IMR-90 (cell line): Measurements from ENCODE around the gene CFAP45.

ENCODE experiments used
- BHLHE40 ChIP-seq: fragments of 150-350 bp; IDR thresholded peaks from 2 replicates; pipeline ENCODE4 v1.6.1; 2016; ENCODE audit warnings: mild to moderate bottlenecking, low read depth, low read length
- CEBPB ChIP-seq: IDR thresholded peaks from 2 replicates; pipeline ENCODE4 v1.6.1; 2012; ENCODE audit warnings: low read depth, low read length, improper control_type of control experiment
- CHD1 ChIP-seq: IDR thresholded peaks from 2 replicates; pipeline ENCODE4 v1.6.1; 2012; ENCODE audit warnings: low read depth, low read length, improper control_type of control experiment
- MAFK ChIP-seq: IDR thresholded peaks from 2 replicates; pipeline ENCODE4 v1.6.1; 2012; ENCODE audit warnings: low read depth, low read length, improper control_type of control experiment
- MXI1 ChIP-seq: IDR thresholded peaks from 2 replicates; pipeline ENCODE4 v1.6.1; 2012; ENCODE audit warnings: low read depth, mild to moderate bottlenecking, low read length, moderate library complexity, borderline replicate concordance
- POLR2A ChIP-seq: IDR thresholded peaks from 2 replicates; pipeline ENCODE4 v1.6.1; 2012; ENCODE audit warnings: mild to moderate bottlenecking, low read depth, low read length
- RAD21 ChIP-seq: IDR thresholded peaks from 2 replicates; pipeline ENCODE4 v1.6.1; 2012; ENCODE audit warnings: low read length, improper control_type of control experiment
- RCOR1 ChIP-seq: IDR thresholded peaks from 2 replicates; pipeline ENCODE4 v1.6.1; 2012; ENCODE audit warnings: mild to moderate bottlenecking, low read length, improper control_type of control experiment; ENCODE audit not compliant: insufficient replicate concordance
- RFX5 ChIP-seq: IDR thresholded peaks from 2 replicates; pipeline ENCODE4 v1.8.0; 2012; ENCODE audit warnings: low read depth, mild to moderate bottlenecking, low read length, moderate library complexity
- SMC3 ChIP-seq: fragments of 150-350 bp; IDR thresholded peaks from 2 replicates; pipeline ENCODE4 v1.6.1; 2016; ENCODE audit warnings: low read depth, mild to moderate bottlenecking, antibody characterized with exemption, low read length, moderate library complexity
- TF ChIP-seq, protein P1 (sequence below): conservative IDR thresholded peaks from 2 replicates; pipeline ENCODE4 v1.5.1; 2012; ENCODE audit warnings: mild to moderate bottlenecking, low read depth, low read length, improper control_type of control experiment
- TF ChIP-seq, protein P2 (sequence below): fragments of 150-350 bp; IDR thresholded peaks from 2 replicates; pipeline ENCODE4 v1.6.1; 2016; ENCODE audit warnings: low read depth, mild to moderate bottlenecking, low read length, moderate library complexity, borderline replicate concordance

GRCh38 chr1:159857889-159858288 lies 42.1 kb downstream of the CFAP45 start:
- TF ChIP-seq, protein P1, sequence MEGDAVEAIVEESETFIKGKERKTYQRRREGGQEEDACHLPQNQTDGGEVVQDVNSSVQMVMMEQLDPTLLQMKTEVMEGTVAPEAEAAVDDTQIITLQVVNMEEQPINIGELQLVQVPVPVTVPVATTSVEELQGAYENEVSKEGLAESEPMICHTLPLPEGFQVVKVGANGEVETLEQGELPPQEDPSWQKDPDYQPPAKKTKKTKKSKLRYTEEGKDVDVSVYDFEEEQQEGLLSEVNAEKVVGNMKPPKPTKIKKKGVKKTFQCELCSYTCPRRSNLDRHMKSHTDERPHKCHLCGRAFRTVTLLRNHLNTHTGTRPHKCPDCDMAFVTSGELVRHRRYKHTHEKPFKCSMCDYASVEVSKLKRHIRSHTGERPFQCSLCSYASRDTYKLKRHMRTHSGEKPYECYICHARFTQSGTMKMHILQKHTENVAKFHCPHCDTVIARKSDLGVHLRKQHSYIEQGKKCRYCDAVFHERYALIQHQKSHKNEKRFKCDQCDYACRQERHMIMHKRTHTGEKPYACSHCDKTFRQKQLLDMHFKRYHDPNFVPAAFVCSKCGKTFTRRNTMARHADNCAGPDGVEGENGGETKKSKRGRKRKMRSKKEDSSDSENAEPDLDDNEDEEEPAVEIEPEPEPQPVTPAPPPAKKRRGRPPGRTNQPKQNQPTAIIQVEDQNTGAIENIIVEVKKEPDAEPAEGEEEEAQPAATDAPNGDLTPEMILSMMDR = no peak
- TF ChIP-seq CEBPB = no peak
- TF ChIP-seq POLR2A = no peak
- no peak for TF ChIP-seq BHLHE40
- TF ChIP-seq RCOR1 = no peak
- TF ChIP-seq SMC3 = no peak
- no peak for TF ChIP-seq RAD21
- TF ChIP-seq CHD1 = no peak
- no peak for TF ChIP-seq MAFK
- TF ChIP-seq RFX5 = no peak
- TF ChIP-seq MXI1 = no peak
- TF ChIP-seq, protein P2, sequence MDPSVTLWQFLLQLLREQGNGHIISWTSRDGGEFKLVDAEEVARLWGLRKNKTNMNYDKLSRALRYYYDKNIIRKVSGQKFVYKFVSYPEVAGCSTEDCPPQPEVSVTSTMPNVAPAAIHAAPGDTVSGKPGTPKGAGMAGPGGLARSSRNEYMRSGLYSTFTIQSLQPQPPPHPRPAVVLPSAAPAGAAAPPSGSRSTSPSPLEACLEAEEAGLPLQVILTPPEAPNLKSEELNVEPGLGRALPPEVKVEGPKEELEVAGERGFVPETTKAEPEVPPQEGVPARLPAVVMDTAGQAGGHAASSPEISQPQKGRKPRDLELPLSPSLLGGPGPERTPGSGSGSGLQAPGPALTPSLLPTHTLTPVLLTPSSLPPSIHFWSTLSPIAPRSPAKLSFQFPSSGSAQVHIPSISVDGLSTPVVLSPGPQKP = no peak
